Measurements from ENCODE around the gene GLRX.

DNA sequence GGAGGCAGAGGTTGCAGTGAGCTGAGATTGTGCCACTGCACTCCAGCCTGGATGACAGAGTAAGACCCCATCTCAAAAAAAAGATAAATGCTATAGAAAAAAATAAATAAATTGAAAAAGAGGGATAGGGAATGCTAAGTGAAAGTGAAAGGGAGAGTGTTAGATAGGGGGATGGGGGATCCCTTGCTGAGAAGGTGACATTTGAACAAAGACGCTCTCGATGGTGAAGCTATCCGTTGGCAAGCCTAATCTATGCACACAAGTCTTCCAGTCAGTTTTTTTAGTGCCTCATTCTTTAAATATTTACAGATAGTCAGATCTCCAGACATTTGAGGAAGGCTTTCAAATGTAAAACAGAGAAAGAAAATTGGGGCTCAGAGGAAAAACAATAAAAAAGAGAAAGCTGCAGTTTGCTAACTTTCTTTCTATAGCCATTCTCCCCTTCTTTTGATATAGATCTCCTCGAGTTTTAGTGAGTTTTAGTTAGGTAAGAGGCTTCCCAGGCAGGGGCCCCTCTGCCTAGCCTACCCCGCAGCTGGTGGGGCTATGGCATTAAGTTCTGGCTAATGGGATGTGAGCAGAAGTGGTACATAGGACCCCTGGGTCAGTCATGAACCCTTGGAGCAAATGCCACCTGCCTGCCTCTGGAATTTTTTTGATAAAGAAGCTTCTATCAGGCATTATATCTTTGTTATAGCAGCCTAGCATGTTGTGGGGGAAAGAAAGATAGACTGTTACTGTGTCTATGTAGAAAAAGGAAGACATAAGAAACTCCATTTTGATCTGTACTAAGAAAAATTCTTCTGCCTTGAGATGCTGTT is 12.0 kb downstream of the GLRX start:
- TF ChIP-seq CTCF (IDR thresholded peaks at IDR 0.05) = no peak
- TF ChIP-seq REST (IDR thresholded peaks at IDR 0.05; ENCODE audit: low read depth, low read length) = no peak
- TF ChIP-seq YY1 (IDR thresholded peaks at IDR 0.05; ENCODE audit: low read depth) = no peak
- no peak for TF ChIP-seq POLR2AphosphoS5 (IDR thresholded peaks at IDR 0.05; ENCODE audit: low read depth, low read length)
- TF ChIP-seq, protein P1, sequence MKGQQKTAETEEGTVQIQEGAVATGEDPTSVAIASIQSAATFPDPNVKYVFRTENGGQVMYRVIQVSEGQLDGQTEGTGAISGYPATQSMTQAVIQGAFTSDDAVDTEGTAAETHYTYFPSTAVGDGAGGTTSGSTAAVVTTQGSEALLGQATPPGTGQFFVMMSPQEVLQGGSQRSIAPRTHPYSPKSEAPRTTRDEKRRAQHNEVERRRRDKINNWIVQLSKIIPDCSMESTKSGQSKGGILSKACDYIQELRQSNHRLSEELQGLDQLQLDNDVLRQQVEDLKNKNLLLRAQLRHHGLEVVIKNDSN (IDR thresholded peaks at IDR 0.05; ENCODE audit: borderline replicate concordance, low read depth) = no peak
- TF ChIP-seq, protein P2, sequence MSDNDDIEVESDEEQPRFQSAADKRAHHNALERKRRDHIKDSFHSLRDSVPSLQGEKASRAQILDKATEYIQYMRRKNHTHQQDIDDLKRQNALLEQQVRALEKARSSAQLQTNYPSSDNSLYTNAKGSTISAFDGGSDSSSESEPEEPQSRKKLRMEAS (IDR thresholded peaks at IDR 0.05; ENCODE audit: low read depth) = no peak
- no peak for TF ChIP-seq RFX5 (IDR thresholded peaks at IDR 0.05; ENCODE audit: low read length)
- no peak for TF ChIP-seq EP300 (IDR thresholded peaks at IDR 0.05; ENCODE audit: borderline replicate concordance in 1 of 2, low read depth in 1 of 2, low read length in 1 of 2)
- TF ChIP-seq JUND (IDR thresholded peaks at IDR 0.05) = no peak
- TF ChIP-seq USF2 (IDR thresholded peaks at IDR 0.05; ENCODE audit: borderline replicate concordance, low read depth, low read length) = no peak

All from SK-N-SH (cell line).